Parathyroid adenoma (tissue), 2 donors: ENCODE results near the gene PRR14L.

Experiments used
- H2AFZ ChIP-seq: fragments of 300-600 bp; sonication (generic); one replicate; pipeline ENCODE4 v1.7.0; 2017; ENCODE audit warnings: antibody characterized with exemption, mild to moderate bottlenecking
- H3K27ac ChIP-seq: fragments of 300-600 bp; sonication (generic); one replicate; pipeline ENCODE4 v1.7.0; 2017
- H3K27me3 ChIP-seq: fragments of 300-600 bp; sonication (generic); one replicate; pipeline ENCODE4 v1.7.0; 2017; ENCODE audit warnings: low read length; ENCODE audit not compliant: control insufficient read depth, insufficient read depth
- H3K36me3 ChIP-seq: fragments of 300-600 bp; sonication (generic); one replicate; pipeline ENCODE4 v1.7.0; 2017; ENCODE audit warnings: low read length; ENCODE audit not compliant: control insufficient read depth, insufficient read depth
- H3K4me1 ChIP-seq: fragments of 300-600 bp; sonication (generic); one replicate; pipeline ENCODE4 v1.7.0; 2017; ENCODE audit warnings: control low read depth
- H3K4me2 ChIP-seq: fragments of 300-600 bp; sonication (generic); one replicate; pipeline ENCODE4 v1.7.0; 2017; ENCODE audit warnings: low read length
- H3K4me3 ChIP-seq: fragments of 300-600 bp; sonication (generic); one replicate; pipeline ENCODE4 v1.7.0; 2017; ENCODE audit warnings: low read depth, low read length
- H3K79me2 ChIP-seq: fragments of 300-600 bp; sonication (generic); one replicate; pipeline ENCODE4 v1.7.0; 2017; ENCODE audit warnings: control low read depth
- H3K9ac ChIP-seq: fragments of 300-600 bp; sonication (generic); one replicate; pipeline ENCODE4 v1.7.0; 2017; ENCODE audit warnings: mild to moderate bottlenecking
- H3K9me3 ChIP-seq: fragments of 300-600 bp; sonication (generic); one replicate; pipeline ENCODE4 v1.7.0; 2017; ENCODE audit warnings: low read length; ENCODE audit not compliant: control insufficient read depth
- CTCF ChIP-seq: fragments of 300-600 bp; sonication (generic); IDR thresholded peaks from one replicate; pipeline ENCODE4 v1.7.0; 2017; ENCODE audit warnings: antibody characterized with exemption, mild to moderate bottlenecking
- donor health status: primary hyperparathyroidism.

PRR14L gene

GRCh38 chr22:31647523-31648320 lies 102.2 kb downstream of the PRR14L start:
- H3K27ac ChIP-seq: no peak overlapping the region
- H3K27me3 ChIP-seq: no peaks in the 10 kb centered on the region
- no peak overlapping the region for H3K9ac ChIP-seq
- H3K4me3 ChIP-seq: no peak overlapping the region
- H2AFZ ChIP-seq: no peak overlapping the region
- H3K79me2 ChIP-seq: no peaks in the 10 kb centered on the region
- H3K4me2 ChIP-seq: no peak overlapping the region
- H3K9me3 ChIP-seq: no peaks in the 10 kb centered on the region
- H3K36me3 ChIP-seq: no peaks in the 10 kb centered on the region
- H3K4me1 ChIP-seq: no peaks in the 10 kb centered on the region
- TF ChIP-seq CTCF: no peak

GRCh38 chr22:31647066-31647465 lies 102.9 kb downstream of the PRR14L start:
- Histone ChIP-seq H3K9me3 (no peaks in the 10 kb centered on the region), H3K27ac (no peak overlapping the region), H3K27me3 (no peaks in the 10 kb centered on the region), H3K79me2 (no peaks in the 10 kb centered on the region), H3K36me3 (no peaks in the 10 kb centered on the region), H3K4me3 (peak overlapping the region; percentile 10), H3K9ac (no peak overlapping the region), H3K4me2 (peak overlapping the region; percentile 4), H2AFZ (no peak overlapping the region), H3K4me1 (no peaks in the 10 kb centered on the region)
- no peak for TF ChIP-seq CTCF

GRCh38 chr22:31646186-31647019 lies 103.5 kb downstream of the PRR14L start:
- H3K79me2 ChIP-seq: peaks cover under 1% of the 10 kb centered on the region
- no peak overlapping the region for H3K9ac ChIP-seq
- H3K27me3 ChIP-seq: no peaks in the 10 kb centered on the region
- no peaks in the 10 kb centered on the region for H3K36me3 ChIP-seq
- no peaks in the 10 kb centered on the region for H3K9me3 ChIP-seq
- H3K4me1 ChIP-seq: no peaks in the 10 kb centered on the region
- peak overlapping the region; percentile 15 for H3K27ac ChIP-seq
- H3K4me3 ChIP-seq: peak overlapping the region; percentile 10
- H2AFZ ChIP-seq: no peak overlapping the region
- no peak for TF ChIP-seq CTCF
- H3K4me2 ChIP-seq: peak overlapping the region; percentile 4

- no peak for TF ChIP-seq CTCF
- Histone ChIP-seq H3K9me3 (no peaks in the 10 kb centered on the region), H3K27me3 (no peaks in the 10 kb centered on the region), H3K27ac (no peak overlapping the region), H2AFZ (no peak overlapping the region), H3K4me2 (no peak overlapping the region), H3K4me1 (no peaks in the 10 kb centered on the region), H3K9ac (no peak overlapping the region), H3K4me3 (no peak overlapping the region), H3K79me2 (peaks cover 4% of the 10 kb centered on the region), H3K36me3 (no peaks in the 10 kb centered on the region)
Observed at GRCh38 chr22:31639436-31640039, 110.4 kb downstream of the PRR14L start.
